GM12873 (cell line): ENCODE measurements around the gene PALS1.

Source experiments
- TF ChIP-seq, protein P1 (sequence below): IDR thresholded peaks from 2 replicates; pipeline ENCODE4 v1.5.1; 2012; ENCODE audit warnings: low read depth, mild to moderate bottlenecking, moderate library complexity, low read length, control low read depth; ENCODE audit not compliant: insufficient read depth; ENCODE audit errors: missing control alignments

Gene PALS1

DNA sequence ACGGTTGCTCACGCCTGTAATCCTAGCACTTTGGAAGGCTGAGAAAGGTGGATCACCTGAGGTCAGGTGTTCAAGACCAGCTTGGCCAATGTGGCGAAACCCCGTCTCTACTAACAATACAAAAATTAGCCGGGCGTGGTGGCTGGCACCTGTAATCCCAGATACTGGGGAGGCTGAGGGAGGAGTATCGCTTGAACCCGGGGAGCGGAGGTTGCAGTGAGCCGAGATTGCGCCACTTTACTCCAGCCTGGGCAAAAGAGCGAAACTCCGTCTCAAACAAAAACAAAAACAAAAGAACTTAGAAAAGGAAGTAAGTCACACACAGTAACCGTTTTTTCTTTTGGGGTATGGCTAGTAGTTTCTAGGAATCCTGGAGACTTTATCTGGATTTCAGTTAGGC is 1.7 kb upstream of the PALS1 start:
- TF ChIP-seq, protein P1, sequence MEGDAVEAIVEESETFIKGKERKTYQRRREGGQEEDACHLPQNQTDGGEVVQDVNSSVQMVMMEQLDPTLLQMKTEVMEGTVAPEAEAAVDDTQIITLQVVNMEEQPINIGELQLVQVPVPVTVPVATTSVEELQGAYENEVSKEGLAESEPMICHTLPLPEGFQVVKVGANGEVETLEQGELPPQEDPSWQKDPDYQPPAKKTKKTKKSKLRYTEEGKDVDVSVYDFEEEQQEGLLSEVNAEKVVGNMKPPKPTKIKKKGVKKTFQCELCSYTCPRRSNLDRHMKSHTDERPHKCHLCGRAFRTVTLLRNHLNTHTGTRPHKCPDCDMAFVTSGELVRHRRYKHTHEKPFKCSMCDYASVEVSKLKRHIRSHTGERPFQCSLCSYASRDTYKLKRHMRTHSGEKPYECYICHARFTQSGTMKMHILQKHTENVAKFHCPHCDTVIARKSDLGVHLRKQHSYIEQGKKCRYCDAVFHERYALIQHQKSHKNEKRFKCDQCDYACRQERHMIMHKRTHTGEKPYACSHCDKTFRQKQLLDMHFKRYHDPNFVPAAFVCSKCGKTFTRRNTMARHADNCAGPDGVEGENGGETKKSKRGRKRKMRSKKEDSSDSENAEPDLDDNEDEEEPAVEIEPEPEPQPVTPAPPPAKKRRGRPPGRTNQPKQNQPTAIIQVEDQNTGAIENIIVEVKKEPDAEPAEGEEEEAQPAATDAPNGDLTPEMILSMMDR: no peak

DNA sequence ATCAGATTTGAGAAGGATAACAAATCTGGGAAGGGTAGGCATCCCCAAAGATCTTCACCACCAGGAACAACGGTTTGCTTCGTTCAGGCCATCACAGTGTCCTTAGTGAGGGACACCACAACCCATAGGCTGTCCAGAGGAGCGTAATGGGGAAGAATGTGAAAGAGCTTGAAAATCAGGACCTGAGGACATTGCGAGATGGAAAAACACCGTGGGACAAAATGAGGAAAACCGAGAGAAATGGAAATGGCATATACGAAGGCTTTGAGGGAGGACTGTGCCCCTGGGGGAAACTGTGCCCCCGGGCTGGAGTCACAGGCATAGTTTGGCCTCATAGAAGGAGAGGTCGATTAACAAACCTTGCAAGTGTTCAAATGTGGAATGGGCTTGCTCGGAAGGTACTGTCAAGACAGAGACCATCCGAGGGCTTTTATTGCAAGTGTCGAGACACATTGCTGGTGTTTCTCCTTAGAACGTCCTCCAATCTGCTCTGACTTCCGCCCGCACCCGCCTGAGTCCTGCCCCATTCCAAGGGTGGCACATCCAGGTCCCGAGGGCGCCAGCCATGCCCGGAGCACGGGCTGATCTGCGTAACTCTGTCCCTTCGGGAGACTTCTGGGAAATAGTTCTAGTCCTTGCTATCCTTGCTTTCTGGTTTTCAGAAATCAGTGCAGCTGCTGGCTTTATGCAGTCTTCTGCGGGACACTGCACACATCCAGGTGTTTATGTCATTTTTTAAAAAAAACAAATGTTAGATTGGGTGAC is 885 bp upstream of the PALS1 start:
- TF ChIP-seq, protein P1: no peak

DNA sequence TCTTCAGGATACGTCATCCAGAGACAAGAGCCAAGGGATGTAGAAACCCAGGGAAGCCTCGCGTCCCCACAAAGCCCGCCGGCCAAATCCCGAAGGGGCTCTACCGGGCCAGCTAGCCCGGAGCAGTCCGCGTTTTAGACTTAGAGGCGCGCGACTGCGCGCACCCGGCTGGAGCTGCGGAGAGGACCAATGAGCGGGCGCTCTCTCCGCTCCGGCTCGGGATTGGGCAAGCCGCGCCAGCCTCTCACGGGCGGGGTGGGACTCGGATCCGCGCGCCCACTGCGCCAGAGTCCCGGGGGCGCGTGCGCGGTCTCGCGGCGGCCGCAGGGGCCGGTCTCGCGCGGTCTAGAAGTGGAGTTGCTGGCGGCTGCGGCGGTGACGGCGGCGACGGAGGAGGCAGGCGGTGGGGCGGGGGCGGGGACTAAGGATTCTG is 241 bp upstream of the PALS1 start:
- TF ChIP-seq, protein P1: no peak

DNA sequence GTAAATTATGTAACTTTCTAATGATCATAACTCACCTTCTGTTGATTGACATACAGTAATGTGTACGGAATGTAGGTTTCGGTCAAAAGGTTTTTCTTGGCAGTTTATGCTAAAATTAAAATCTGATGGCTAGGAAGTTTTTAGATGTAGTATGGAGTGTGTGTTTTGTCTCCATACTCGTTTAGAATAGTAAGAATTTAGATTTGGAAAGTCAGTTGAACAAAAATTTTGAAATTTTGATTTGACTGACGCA is 859 bp downstream of the PALS1 start:
- TF ChIP-seq, protein P1: no peak

DNA sequence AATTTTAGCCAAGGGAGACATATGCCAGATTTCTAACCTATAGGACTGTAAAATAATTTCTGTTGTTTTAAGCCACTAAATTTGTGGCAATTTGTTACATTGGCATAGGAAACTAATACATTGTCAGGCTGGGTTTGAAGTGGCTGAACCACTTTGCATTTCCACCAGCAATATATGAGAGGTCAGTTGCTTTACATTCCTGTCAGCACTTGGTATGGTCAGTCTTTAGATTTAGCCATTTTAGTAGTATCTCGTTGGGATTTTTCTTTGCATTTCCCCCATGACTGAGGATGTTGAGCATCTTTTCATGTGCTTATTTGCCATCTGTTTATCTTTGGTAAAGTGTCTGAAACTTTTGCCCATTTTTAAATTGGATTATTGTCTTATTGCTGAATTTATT is 3.9 kb downstream of the PALS1 start:
- TF ChIP-seq, protein P1: no peak

DNA sequence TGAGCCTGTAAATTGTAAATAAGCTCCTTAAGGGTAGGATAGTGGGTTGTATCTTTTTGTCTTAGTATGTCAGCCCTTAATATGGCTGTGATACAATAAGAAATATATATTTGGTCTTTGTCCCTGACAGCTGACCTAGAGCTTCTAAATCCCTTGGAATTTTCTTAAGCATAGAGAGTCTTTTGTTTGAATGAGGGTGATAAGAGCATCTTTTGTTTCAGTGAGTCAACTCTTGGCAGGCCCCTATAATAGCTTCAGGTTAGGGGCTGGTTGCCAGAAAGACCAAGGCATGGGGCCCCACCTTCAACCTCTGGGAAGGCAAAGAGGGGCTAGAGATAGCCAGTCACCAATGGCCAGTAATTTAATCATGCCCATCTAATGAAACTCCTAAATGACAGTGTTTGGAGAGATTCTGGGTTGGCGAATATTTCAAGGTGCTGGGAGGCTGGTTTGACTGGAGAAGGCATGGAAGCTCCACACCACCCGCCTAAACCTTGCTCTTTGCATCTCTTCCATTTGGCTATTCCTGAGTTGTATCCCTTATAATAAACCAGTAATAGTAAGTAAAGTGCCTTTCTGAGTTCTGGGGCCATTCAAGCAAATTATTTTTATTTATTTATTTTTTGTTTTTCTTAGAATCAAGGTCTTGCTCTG is 10.5 kb downstream of the PALS1 start:
- TF ChIP-seq, protein P1: no peak

DNA sequence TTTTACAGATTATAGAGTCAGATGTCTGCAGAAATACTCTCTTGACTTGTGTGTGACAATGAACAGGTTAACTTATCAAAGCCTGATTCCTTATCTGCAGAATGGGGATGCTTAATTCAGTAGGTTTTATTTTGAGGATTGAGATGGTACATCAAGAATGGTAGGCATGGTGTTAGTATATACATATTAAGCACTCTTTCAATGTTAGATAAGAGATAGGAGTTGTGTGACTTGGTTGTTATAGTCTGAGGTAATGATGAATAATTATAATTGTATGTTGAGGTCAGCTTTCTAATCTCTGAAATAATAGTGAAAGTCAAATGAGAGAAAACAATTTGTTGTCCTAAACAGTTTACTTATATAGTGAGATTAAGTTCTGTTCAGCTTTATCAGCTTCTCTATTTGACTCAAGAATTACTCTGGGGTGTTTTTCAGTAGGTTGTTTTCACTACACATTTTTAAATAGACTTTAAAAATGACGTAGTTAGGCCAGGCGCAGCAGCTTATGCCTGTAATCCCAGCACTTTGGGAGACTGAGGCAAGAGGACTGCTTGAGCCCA is 11.9 kb downstream of the PALS1 start:
- TF ChIP-seq, protein P1: no peak
